Nephron progenitor cell (in vitro differentiated cells): Measurements from ENCODE around the gene GEN1.

Experiments used
- DNase-seq: peaks from one replicate; pipeline ENCODE4 v3.0.0; 2021
- H3K27ac Mint-ChIP-seq: 2 replicates; pipeline ENCODE4 v1.8.0; 2021; ENCODE audit warnings: mild to moderate bottlenecking, moderate library complexity, mixed read lengths
- H3K27me3 Mint-ChIP-seq: 2 replicates; pipeline ENCODE4 v1.8.0; 2021; ENCODE audit warnings: mild to moderate bottlenecking, low read depth, mixed read lengths; ENCODE audit not compliant: poor library complexity
- H3K36me3 Mint-ChIP-seq: 2 replicates; pipeline ENCODE4 v1.8.0; 2021; ENCODE audit warnings: low read depth, mixed read lengths
- H3K4me1 Mint-ChIP-seq: 2 replicates; pipeline ENCODE4 v1.8.0; 2021; ENCODE audit warnings: mixed read lengths
- H3K4me3 Mint-ChIP-seq: 2 replicates; pipeline ENCODE4 v1.8.0; 2021; ENCODE audit warnings: mild to moderate bottlenecking, moderate library complexity, mixed read lengths
- H3K9me3 Mint-ChIP-seq: 2 replicates; pipeline ENCODE4 v1.8.0; 2021; ENCODE audit warnings: mild to moderate bottlenecking, moderate library complexity, mixed read lengths
- CTCF ChIP-seq: fragments of 200-600 bp; sonication (generic); IDR thresholded peaks from 2 replicates; pipeline ENCODE4 v1.5.0; 2021; ENCODE audit warnings: antibody characterized with exemption

The GEN1 gene

GRCh38 chr2:17733599-17733998 lies 20.3 kb upstream of the GEN1 start:
- no peaks in the 10 kb centered on the region for H3K9me3 Mint-ChIP-seq
- peak overlapping the region; percentile 1 for H3K27ac Mint-ChIP-seq
- no peak overlapping the region for H3K4me3 Mint-ChIP-seq
- peaks cover 64% of the 10 kb centered on the region for H3K36me3 Mint-ChIP-seq
- H3K4me1 Mint-ChIP-seq = no peaks in the 10 kb centered on the region
- DNase-seq = no peak
- H3K27me3 Mint-ChIP-seq = no peaks in the 10 kb centered on the region
- TF ChIP-seq CTCF = no peak

- H3K36me3 Mint-ChIP-seq = peaks cover 78% of the 10 kb centered on the region
- TF ChIP-seq CTCF = no peak
Measured at GRCh38 chr2:17735864-17736263, 18.1 kb upstream of the GEN1 start.

GRCh38 chr2:17736989-17737388 lies 16.9 kb upstream of the GEN1 start:
- Mint-ChIP-seq H3K36me3 (peaks cover 78% of the 10 kb centered on the region), H3K27me3 (no peaks in the 10 kb centered on the region), H3K4me1 (peaks cover 5% of the 10 kb centered on the region), H3K4me3 (no peak overlapping the region), H3K27ac (no peak overlapping the region), H3K9me3 (no peaks in the 10 kb centered on the region)
- no peak for DNase-seq
- TF ChIP-seq CTCF = no peak

More at GRCh38 chr2:17735864-17736263, 18.1 kb upstream of the GEN1 start:
- H3K4me1 Mint-ChIP-seq = peaks cover 2% of the 10 kb centered on the region
- H3K9me3 Mint-ChIP-seq = no peaks in the 10 kb centered on the region
- no peaks in the 10 kb centered on the region for H3K27me3 Mint-ChIP-seq
- no peak for DNase-seq
- H3K4me3 Mint-ChIP-seq = no peak overlapping the region
- peak overlapping the region; percentile 66 for H3K27ac Mint-ChIP-seq

GRCh38 chr2:17740203-17740602 lies 13.7 kb upstream of the GEN1 start:
- H3K27me3 Mint-ChIP-seq = no peaks in the 10 kb centered on the region
- H3K4me1 Mint-ChIP-seq = peaks cover 5% of the 10 kb centered on the region
- TF ChIP-seq CTCF = no peak
- H3K4me3 Mint-ChIP-seq = no peak overlapping the region
- peak overlapping the region; percentile 81 for H3K27ac Mint-ChIP-seq
- no peak for DNase-seq
- peaks cover 93% of the 10 kb centered on the region for H3K36me3 Mint-ChIP-seq
- no peaks in the 10 kb centered on the region for H3K9me3 Mint-ChIP-seq

GRCh38 chr2:17747684-17748452 lies 6.1 kb upstream of the GEN1 start:
- Mint-ChIP-seq H3K4me1 (peaks cover 40% of the 10 kb centered on the region), H3K4me3 (no peak overlapping the region), H3K36me3 (peaks cover 33% of the 10 kb centered on the region), H3K9me3 (no peaks in the 10 kb centered on the region), H3K27me3 (no peaks in the 10 kb centered on the region), H3K27ac (peak overlapping the region; percentile 61)
- no peak for DNase-seq
- no peak for TF ChIP-seq CTCF

- Mint-ChIP-seq H3K27ac (peak overlapping the region; percentile 39), H3K4me3 (no peak overlapping the region), H3K36me3 (peaks cover 24% of the 10 kb centered on the region), H3K4me1 (peaks cover 43% of the 10 kb centered on the region), H3K27me3 (no peaks in the 10 kb centered on the region), H3K9me3 (no peaks in the 10 kb centered on the region)
- DNase-seq = no peak
- TF ChIP-seq CTCF = no peak
Measured at GRCh38 chr2:17748745-17749144, 5.2 kb upstream of the GEN1 start.
